RPMI8226 (cell line): Measurements from ENCODE around the gene RMI2.
"Not testable (repeated sequence)": the region's sequence is repeated elsewhere in the genome, so short reads cannot be mapped to it uniquely, and the experiment has no call there.

Source experiments
- DNase-seq: peaks from one replicate; pipeline ENCODE4 v3.0.0-alpha.2; 2015

The RMI2 gene

GRCh38 chr16:11345040-11345862 lies at the start of gene RMI2:
Gene RMI2 (plus strand): TSS chr16:11345459. CDS start chr16:11345472, 13 bp downstream.
- DNase-seq, result peak; percentile 100

- DNase-seq, result no peak
Measured at GRCh38 chr16:11295672-11296071, 49.6 kb upstream of the RMI2 start.

- no peak for DNase-seq
Measured at GRCh38 chr16:11296351-11296705, 48.9 kb upstream of the RMI2 start.

GRCh38 chr16:11296706-11297491 lies 48.4 kb upstream of the RMI2 start:
- no peak for DNase-seq

GRCh38 chr16:11297492-11298142 lies 47.6 kb upstream of the RMI2 start:
- peak; percentile 98 for DNase-seq

- no peak for DNase-seq
Measured at GRCh38 chr16:11298143-11298900, 46.9 kb upstream of the RMI2 start.

GRCh38 chr16:11298950-11299547 lies 46.2 kb upstream of the RMI2 start:
- DNase-seq, result not testable (repeated sequence)

GRCh38 chr16:11299865-11300559 lies 45.2 kb upstream of the RMI2 start:
- no peak for DNase-seq

- DNase-seq, result no peak
Measured at GRCh38 chr16:11300560-11300892, 44.7 kb upstream of the RMI2 start.

- no peak for DNase-seq
Measured at GRCh38 chr16:11301645-11302501, 43.4 kb upstream of the RMI2 start.

GRCh38 chr16:11302977-11303376 lies 42.3 kb upstream of the RMI2 start:
- DNase-seq, result peak; percentile 92

GRCh38 chr16:11303405-11304138 lies 41.7 kb upstream of the RMI2 start:
- peak; percentile 75 for DNase-seq

GRCh38 chr16:11306381-11306780 lies 38.9 kb upstream of the RMI2 start:
- DNase-seq, result no peak

- peak; percentile 49 for DNase-seq
Measured at GRCh38 chr16:11306997-11307638, 38.1 kb upstream of the RMI2 start.

GRCh38 chr16:11307639-11308492 lies 37.4 kb upstream of the RMI2 start:
- DNase-seq, result no peak

GRCh38 chr16:11308493-11309283 lies 36.6 kb upstream of the RMI2 start:
- DNase-seq, result peak; percentile 94

- peak; percentile 73 for DNase-seq
Measured at GRCh38 chr16:11309895-11310633, 35.2 kb upstream of the RMI2 start.
